H9 (cell line): Measurements from ENCODE around the gene PDCD11. TPM values are rescaled to one million over a fixed set of nuclear protein-coding genes. Genes with fewer than 3 reads are reported as not detected.

ENCODE experiments used
- DNase-seq: peaks from one replicate; pipeline ENCODE4 v3.0.0-alpha.2; 2017
- H2AFZ ChIP-seq: one replicate; pipeline ENCODE4 v1.6.1; 2013; ENCODE audit warnings: mild to moderate bottlenecking, low read length, control low read depth, moderate library complexity
- H2AK5ac ChIP-seq: 2 replicates; pipeline ENCODE4 v1.6.1; 2013; ENCODE audit warnings: low read length, control low read depth, mixed read lengths; ENCODE audit not compliant: insufficient read length
- H2BK120ac ChIP-seq: one replicate; pipeline ENCODE4 v1.6.1; 2013; ENCODE audit warnings: low read depth, mild to moderate bottlenecking, low read length, control low read depth, inconsistent platforms; ENCODE audit not compliant: poor library complexity, severe bottlenecking
- H2BK12ac ChIP-seq: 2 replicates; pipeline ENCODE4 v1.6.1; 2013; ENCODE audit warnings: low read length, control low read depth, mixed read lengths, low read depth; ENCODE audit not compliant: insufficient read length
- H2BK15ac ChIP-seq: 2 replicates; pipeline ENCODE4 v1.6.1; 2013; ENCODE audit warnings: low read depth, low read length, control low read depth
- H2BK20ac ChIP-seq: one replicate; pipeline ENCODE4 v1.6.1; 2013; ENCODE audit warnings: low read depth, mild to moderate bottlenecking, low read length, control low read depth, inconsistent platforms; ENCODE audit not compliant: poor library complexity, severe bottlenecking
- H2BK5ac ChIP-seq: 2 replicates; pipeline ENCODE4 v1.6.1; 2013; ENCODE audit warnings: low read length, control low read depth, mixed read lengths; ENCODE audit not compliant: insufficient read length
- H3K14ac ChIP-seq: 2 replicates; pipeline ENCODE4 v1.6.1; 2013; ENCODE audit warnings: low read length, control low read depth; ENCODE audit not compliant: insufficient read depth
- H3K18ac ChIP-seq: 2 replicates; pipeline ENCODE4 v1.6.1; 2013; ENCODE audit warnings: low read depth, mild to moderate bottlenecking, mixed read lengths, low read length, control low read depth; ENCODE audit not compliant: insufficient read length
- H3K23ac ChIP-seq: 2 replicates; pipeline ENCODE4 v1.6.1; 2013; ENCODE audit warnings: low read length, control low read depth, mixed read lengths, low read depth; ENCODE audit not compliant: insufficient read length
- H3K23me2 ChIP-seq: 2 replicates; pipeline ENCODE4 v1.6.1; 2013; ENCODE audit warnings: low read depth, mild to moderate bottlenecking, mixed read lengths, low read length, control low read depth; ENCODE audit not compliant: insufficient read length, poor library complexity, severe bottlenecking
- H3K27ac ChIP-seq: 2 replicates; pipeline ENCODE4 v1.5.1; 2013; ENCODE audit warnings: low read length, control low read depth, mixed read lengths, low read depth; ENCODE audit not compliant: insufficient read length
- H3K27me3 ChIP-seq: 2 replicates; pipeline ENCODE4 v1.6.1; 2013; ENCODE audit warnings: low read length, control low read depth, inconsistent platforms; ENCODE audit not compliant: insufficient read depth
- H3K4ac ChIP-seq: 2 replicates; pipeline ENCODE4 v1.6.1; 2013; ENCODE audit warnings: low read depth, mild to moderate bottlenecking, control low read depth, inconsistent platforms, low read length, moderate library complexity
- H3K4me1 ChIP-seq: 2 replicates; pipeline ENCODE4 v1.6.1; 2013; ENCODE audit warnings: low read length, control low read depth, inconsistent platforms; ENCODE audit not compliant: insufficient read depth
- H3K4me2 ChIP-seq: 2 replicates; pipeline ENCODE4 v1.6.1; 2013; ENCODE audit warnings: low read length, control low read depth, mixed read lengths; ENCODE audit not compliant: insufficient read length, insufficient read depth
- H3K56ac ChIP-seq: 2 replicates; pipeline ENCODE4 v1.6.1; 2013; ENCODE audit warnings: low read depth, mild to moderate bottlenecking, mixed read lengths, low read length, control low read depth; ENCODE audit not compliant: insufficient read length
- H3K79me1 ChIP-seq: 2 replicates; pipeline ENCODE4 v1.6.1; 2013; ENCODE audit warnings: low read depth, mild to moderate bottlenecking, moderate library complexity, low read length, control low read depth, inconsistent platforms; ENCODE audit not compliant: insufficient read depth, poor library complexity, severe bottlenecking
- H3K79me2 ChIP-seq: 2 replicates; pipeline ENCODE4 v1.6.1; 2013; ENCODE audit warnings: low read length, control low read depth, inconsistent platforms; ENCODE audit not compliant: insufficient read depth
- H3K9ac ChIP-seq: 2 replicates; pipeline ENCODE4 v1.6.1; 2013; ENCODE audit warnings: low read length, control low read depth, mixed read lengths; ENCODE audit not compliant: insufficient read length; ENCODE audit errors: extremely low read depth
- H3K9me3 ChIP-seq: one replicate; pipeline ENCODE4 v1.6.1; 2013; ENCODE audit warnings: low read depth, low read length, inconsistent platforms; ENCODE audit not compliant: control insufficient read depth
- H3T11ph ChIP-seq: one replicate; pipeline ENCODE4 v1.6.1; 2013; ENCODE audit warnings: mild to moderate bottlenecking, low read length, control low read depth, inconsistent platforms
- H4K20me1 ChIP-seq: one replicate; pipeline ENCODE4 v1.6.1; 2013; ENCODE audit not compliant: control insufficient read depth, insufficient read length, insufficient read depth
- H4K5ac ChIP-seq: 2 replicates; pipeline ENCODE4 v1.6.1; 2013; ENCODE audit warnings: low read depth, mild to moderate bottlenecking, mixed read lengths, low read length, control low read depth; ENCODE audit not compliant: insufficient read length
- H4K8ac ChIP-seq: replicated peaks from 2 replicates; pipeline ENCODE4 v1.6.1; 2013; ENCODE audit warnings: low read length, control low read depth, mixed read lengths, low read depth; ENCODE audit not compliant: insufficient read length
- H4K91ac ChIP-seq: 2 replicates; pipeline ENCODE4 v1.6.1; 2013; ENCODE audit warnings: low read depth, mild to moderate bottlenecking, moderate library complexity, mixed read lengths, low read length, control low read depth; ENCODE audit not compliant: insufficient read length
- H3K27ac Mint-ChIP-seq, 3 experiments: 2 replicates in 2 of 3; 3 replicates in 1 of 3; pipeline ENCODE4 v1.8.0; 2020 to 2021; ENCODE audit warnings: mixed read lengths in 3 of 3, mild to moderate bottlenecking in 1 of 3, moderate library complexity in 1 of 3
- H3K27me3 Mint-ChIP-seq: 2 replicates; pipeline ENCODE4 v1.8.0; 2021; ENCODE audit warnings: low read depth, mild to moderate bottlenecking, moderate library complexity, mixed read lengths
- H3K36me3 Mint-ChIP-seq, 3 experiments: 2 replicates in 2 of 3; 3 replicates in 1 of 3; pipeline ENCODE4 v1.8.0; 2020 to 2021; ENCODE audit warnings: low read depth in 3 of 3, mixed read lengths in 3 of 3; ENCODE audit not compliant: insufficient read depth in 1 of 3
- H3K4me1 Mint-ChIP-seq, 2 experiments: 2 replicates each; pipeline ENCODE4 v1.8.0; 2020; ENCODE audit warnings: mixed read lengths in 2 of 2
- H3K4me3 Mint-ChIP-seq, 2 experiments: 2 replicates in 1 of 2; 3 replicates in 1 of 2; pipeline ENCODE4 v1.8.0; 2020 to 2021; ENCODE audit warnings: mild to moderate bottlenecking in 2 of 2, mixed read lengths in 2 of 2, moderate library complexity in 1 of 2
- H3K9me3 Mint-ChIP-seq, 2 experiments: 2 replicates in 1 of 2; 3 replicates in 1 of 2; pipeline ENCODE4 v1.8.0; 2020; ENCODE audit warnings: mild to moderate bottlenecking in 2 of 2, mixed read lengths in 2 of 2, moderate library complexity in 1 of 2
- CTCF ChIP-seq: fragments of 200-600 bp; sonication (generic); conservative IDR thresholded peaks from 3 replicates; pipeline ENCODE4 v1.8.0; 2021; ENCODE audit warnings: antibody characterized with exemption, mild to moderate bottlenecking
- WGBS: extraction: QIAGEN DNeasy Blood & Tissue Kit; methylation state at CpG from one replicate; pipeline ENCODE4 v1.1.7; 2013; ENCODE audit warnings: missing lambda C conversion rate, low lambda C conversion rate, mixed read lengths; ENCODE audit not compliant: insufficient read length; ENCODE audit errors: extremely low coverage; 5-methylcytosine and 5-hydroxymethylcytosine counted together
- total RNA-seq: library from RNA; stranded (reverse); gene quantifications from 2 replicates; pipeline ENCODE4 v1.2.1, GENCODE V29; 2021

PDCD11 gene
- total RNA-seq, 1 experiment from 2014 or later, result 99.5 TPM

GRCh38 chr10:103487410-103487708 lies 90.9 kb downstream of the PDCD11 start:
- Histone ChIP-seq H2BK12ac (no peak overlapping the region), H2BK15ac (no peak overlapping the region), H3T11ph (no peak overlapping the region), H3K4ac (no peak overlapping the region), H2BK120ac (no peak overlapping the region), H3K4me1 (no peaks in the 10 kb centered on the region), H3K79me1 (no peaks in the 10 kb centered on the region), H3K18ac (no peak overlapping the region), H3K79me2 (no peaks in the 10 kb centered on the region), H2BK5ac (no peak overlapping the region), H2BK20ac (no peak overlapping the region), H3K27ac (no peak overlapping the region), H3K14ac (no peak overlapping the region), H2AFZ (no peak overlapping the region), H3K56ac (no peak overlapping the region), H3K27me3 (no peaks in the 10 kb centered on the region), H3K23ac (no peak overlapping the region), H3K23me2 (no peaks in the 10 kb centered on the region), H3K4me2 (no peak overlapping the region), H4K91ac (no peak overlapping the region), H4K8ac (no peak overlapping the region), H4K20me1 (no peaks in the 10 kb centered on the region), H4K5ac (no peak overlapping the region), H2AK5ac (no peak overlapping the region), H3K9me3 (no peaks in the 10 kb centered on the region), H3K9ac (no peak overlapping the region)
- Mint-ChIP-seq H3K4me3 (no peak overlapping the region), H3K27ac (no peak overlapping the region), H3K4me1 (peaks cover 15% of the 10 kb centered on the region in 2 experiments), H3K36me3 (no peaks in the 10 kb centered on the region), H3K27me3 (peaks cover 18% of the 10 kb centered on the region), H3K9me3 (no peaks in the 10 kb centered on the region)
- TF ChIP-seq CTCF, result no peak
- no CpG with 5 or more reads among the region's 2 CpGs for WGBS
- no peak for DNase-seq
